DND-41 (cell line): ENCODE measurements around the gene IL17RE.

Source experiments
- EZH2 ChIP-seq: IDR thresholded peaks from 3 replicates; pipeline ENCODE4 v1.6.1; 2012; ENCODE audit warnings: borderline replicate concordance, low read depth, mild to moderate bottlenecking, moderate library complexity, low read length, inconsistent platforms; ENCODE audit not compliant: severe bottlenecking
- TF ChIP-seq, protein P1 (sequence below): IDR thresholded peaks from 2 replicates; pipeline ENCODE4 v1.5.1; 2012; ENCODE audit warnings: borderline replicate concordance, low read length, moderate library complexity, mild to moderate bottlenecking; ENCODE audit not compliant: poor library complexity, severe bottlenecking; ENCODE audit errors: extremely low read depth

DNA sequence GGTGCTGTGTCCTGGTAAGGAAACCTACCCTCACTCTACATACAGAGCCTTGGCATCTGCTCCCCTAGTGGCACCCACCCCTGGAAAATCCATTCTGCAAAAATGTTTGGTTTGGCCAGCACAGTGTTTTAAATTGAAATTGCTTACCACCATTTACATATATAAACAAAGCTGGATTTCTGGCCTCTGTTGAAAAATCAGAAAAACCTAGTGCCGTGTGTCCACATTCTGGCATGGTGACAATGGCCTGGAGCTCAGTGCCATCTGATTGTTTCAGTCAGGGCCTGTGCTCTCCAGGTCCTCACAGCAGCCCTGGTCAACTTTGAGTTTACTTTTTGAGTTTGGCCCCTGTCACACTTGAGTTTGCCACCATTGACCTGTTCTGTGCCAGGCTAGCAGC lies 11.4 kb downstream of the IL17RE start:
- TF ChIP-seq, protein P1, sequence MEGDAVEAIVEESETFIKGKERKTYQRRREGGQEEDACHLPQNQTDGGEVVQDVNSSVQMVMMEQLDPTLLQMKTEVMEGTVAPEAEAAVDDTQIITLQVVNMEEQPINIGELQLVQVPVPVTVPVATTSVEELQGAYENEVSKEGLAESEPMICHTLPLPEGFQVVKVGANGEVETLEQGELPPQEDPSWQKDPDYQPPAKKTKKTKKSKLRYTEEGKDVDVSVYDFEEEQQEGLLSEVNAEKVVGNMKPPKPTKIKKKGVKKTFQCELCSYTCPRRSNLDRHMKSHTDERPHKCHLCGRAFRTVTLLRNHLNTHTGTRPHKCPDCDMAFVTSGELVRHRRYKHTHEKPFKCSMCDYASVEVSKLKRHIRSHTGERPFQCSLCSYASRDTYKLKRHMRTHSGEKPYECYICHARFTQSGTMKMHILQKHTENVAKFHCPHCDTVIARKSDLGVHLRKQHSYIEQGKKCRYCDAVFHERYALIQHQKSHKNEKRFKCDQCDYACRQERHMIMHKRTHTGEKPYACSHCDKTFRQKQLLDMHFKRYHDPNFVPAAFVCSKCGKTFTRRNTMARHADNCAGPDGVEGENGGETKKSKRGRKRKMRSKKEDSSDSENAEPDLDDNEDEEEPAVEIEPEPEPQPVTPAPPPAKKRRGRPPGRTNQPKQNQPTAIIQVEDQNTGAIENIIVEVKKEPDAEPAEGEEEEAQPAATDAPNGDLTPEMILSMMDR = no peak
- no peak for TF ChIP-seq EZH2
